GM18519 (cell line): ENCODE measurements around the gene TSPAN11.

Experiments
- ATAC-seq: cut with Tn5 transposase; IDR thresholded peaks from one replicate; pipeline ENCODE4 v1.9.1; 2021; ENCODE audit warnings: mild to moderate bottlenecking, moderate library complexity; ENCODE audit not compliant: unreplicated experiment, low FRiP score

The TSPAN11 gene

DNA sequence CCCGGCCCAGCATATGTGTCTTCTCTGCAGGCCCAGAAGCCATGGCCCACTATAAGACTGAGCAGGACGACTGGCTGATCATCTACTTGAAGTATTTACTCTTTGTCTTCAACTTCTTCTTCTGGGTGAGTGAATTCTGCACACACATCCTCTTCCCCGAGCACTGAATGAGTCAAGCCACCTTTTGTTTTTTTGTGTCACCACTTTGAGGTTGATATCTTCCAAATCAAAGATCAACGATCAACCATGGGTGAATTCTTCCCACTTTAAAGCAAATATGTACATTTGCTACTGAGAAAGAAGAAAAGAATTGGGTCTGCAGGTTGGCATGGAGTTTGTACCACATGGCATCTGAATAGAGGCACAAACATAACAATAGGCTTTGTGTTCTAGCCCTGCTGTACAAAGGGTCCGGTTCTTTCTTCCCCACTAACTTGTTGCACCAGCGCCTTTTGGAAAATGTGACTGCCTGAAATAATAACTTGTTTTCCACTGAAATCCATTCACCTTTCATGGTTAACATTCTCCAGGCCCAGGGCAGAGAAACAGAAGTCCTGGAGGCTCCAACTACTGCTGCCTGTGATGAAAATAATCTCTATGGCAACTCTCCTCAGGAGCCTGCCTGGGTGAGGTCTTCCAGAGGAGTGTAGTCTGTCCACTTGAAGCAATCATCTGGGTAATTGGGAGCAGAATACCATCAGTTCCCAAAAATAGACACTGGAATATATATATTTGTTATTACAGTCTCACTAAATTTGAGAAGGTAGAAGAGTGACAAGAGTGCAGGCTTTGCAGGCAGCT, 27.6 kb downstream of the TSPAN11 start:
- ATAC-seq, result no peak

DNA sequence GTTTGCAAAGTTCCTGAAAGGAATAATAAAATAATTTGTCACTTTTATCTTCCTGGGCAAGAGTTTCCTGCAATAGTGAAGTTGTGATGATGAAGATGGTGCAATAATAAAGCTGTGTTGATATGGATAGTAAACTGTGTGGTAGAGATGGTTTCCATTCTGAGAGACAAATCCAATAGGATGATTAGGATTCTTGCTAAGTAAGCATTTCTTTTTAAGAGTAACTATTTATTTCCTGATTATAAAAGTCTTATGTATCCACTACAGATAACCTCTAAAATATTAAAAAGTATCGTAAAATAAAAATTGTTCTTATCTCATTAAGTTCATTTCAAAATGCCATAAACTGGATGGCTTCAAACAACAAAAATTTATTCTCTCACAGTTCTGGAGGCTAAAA, 28.7 kb downstream of the TSPAN11 start:
- ATAC-seq, result no peak

DNA sequence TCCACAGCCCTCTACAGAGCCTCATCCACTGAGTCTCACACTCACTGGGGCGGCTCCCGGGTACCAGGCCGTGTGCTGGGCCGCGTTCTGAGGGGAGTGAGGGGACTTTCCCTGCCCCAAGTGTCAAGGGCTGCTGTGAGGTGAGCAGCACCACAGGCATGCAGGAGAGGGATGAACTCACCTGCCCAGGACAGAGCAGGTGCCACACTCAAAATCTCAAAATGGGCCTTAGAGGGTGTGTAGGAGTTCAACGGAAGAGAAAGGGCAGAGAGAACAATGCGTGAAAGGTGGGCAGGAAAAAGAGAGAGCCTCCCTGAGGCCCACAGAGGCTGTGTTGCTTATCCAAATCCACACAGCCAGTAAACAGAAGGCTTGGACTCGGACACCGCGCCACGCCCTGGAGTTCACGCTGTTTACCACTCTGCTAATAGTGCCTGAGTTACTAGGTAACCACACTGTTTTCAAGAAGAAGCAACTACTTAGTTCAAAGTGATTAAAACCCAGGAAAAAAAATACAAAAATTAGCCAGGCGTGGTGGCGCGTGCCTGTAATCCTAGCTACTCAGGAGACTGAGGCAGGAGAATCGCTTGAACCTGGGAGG, 32.7 kb downstream of the TSPAN11 start:
- ATAC-seq, result no peak

DNA sequence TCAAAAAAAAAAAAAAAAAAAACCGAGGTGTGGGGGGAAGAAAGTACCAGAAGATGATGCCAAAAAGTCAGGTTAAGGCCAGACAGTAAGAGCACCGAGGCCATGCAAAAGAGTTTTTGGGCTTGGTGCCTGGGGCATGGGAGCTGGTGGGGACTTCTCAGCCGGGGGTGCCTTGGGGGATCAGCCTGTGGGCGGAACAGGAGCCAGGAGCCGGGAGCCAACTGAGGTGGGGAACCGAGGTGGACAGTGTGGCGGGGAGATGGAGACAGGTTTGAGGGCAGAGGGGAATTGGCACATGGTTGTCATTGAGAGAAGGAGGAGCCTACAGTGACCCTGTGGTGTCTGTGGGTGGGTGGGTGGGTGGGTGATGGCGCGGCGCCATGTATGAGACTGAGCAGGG, 33.2 kb downstream of the TSPAN11 start:
- no peak for ATAC-seq

DNA sequence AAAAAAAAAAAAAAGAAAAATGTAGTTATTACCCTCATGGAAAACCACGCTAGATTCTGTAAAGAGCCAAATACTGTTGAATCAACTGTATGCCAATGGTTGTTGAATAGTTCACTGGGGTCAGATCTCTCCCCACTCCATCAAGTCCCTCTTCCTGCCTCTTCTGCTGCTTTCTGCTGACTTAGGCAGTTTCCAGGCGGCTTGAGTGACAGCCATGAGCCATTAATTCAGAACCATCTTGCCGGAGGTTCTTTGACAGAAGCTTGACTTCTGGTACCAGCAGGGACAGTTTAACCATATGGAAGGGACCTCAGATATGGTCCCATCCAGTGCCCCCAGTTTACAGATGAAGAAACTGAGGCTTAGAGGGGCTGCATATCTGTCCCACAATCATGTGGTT, 34.5 kb downstream of the TSPAN11 start:
- no peak for ATAC-seq

DNA sequence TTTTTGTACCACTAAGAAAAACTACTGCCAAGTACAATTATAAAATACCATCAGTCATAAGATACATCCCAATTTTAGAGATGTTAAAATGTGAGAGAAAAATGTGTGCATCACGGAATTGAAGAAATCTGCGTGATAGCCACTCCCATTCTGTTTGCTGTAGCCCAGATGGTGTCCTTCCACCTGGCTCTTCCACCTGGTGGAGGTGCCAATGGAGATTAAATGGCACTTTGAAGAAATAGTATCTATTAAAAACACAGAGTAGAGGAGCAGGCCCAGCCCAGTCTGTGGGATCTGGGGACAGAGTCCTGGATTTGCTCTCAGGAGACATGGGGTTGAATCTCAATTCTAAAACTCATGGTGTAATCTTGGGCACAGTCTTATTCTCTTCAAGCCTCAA, 35.5 kb downstream of the TSPAN11 start:
- no peak for ATAC-seq

DNA sequence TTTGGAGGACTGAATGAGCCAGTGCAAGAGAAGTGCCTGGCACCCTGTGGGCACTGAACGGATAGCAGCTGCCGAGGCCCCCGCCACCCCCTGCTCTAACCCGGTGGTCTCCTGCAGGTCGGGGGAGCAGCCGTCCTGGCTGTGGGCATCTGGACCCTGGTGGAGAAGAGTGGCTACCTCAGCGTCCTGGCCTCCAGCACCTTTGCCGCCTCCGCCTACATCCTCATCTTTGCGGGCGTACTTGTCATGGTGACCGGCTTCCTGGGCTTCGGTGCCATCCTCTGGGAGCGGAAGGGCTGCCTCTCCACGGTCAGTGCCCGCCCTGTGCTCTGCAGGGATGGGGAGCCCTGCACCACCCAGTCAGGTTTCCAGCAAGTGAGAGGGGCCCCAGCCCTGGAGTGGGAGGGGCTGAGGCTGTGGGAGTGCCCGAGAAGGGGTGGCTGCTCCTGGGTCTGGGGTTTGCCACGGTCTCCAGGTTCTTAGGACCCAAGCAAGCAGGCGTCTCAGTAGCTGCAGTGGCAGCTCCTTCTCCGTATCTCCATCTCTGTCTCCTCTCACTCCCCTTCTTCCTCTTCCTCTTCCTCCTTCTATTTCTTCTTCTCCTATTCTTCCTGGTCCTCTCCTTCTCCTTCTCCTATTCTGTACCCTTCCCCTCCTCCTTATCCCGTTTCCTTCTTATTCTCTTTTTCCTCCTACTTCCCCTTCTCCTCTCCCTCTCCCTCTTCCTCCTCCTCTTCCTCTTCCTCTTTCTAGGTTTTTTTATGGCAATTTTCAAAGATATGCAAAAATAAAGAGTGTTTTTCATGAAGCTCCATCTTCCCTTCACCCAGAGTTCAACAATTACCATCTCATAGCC, 37.4 kb downstream of the TSPAN11 start:
- ATAC-seq, result no peak

DNA sequence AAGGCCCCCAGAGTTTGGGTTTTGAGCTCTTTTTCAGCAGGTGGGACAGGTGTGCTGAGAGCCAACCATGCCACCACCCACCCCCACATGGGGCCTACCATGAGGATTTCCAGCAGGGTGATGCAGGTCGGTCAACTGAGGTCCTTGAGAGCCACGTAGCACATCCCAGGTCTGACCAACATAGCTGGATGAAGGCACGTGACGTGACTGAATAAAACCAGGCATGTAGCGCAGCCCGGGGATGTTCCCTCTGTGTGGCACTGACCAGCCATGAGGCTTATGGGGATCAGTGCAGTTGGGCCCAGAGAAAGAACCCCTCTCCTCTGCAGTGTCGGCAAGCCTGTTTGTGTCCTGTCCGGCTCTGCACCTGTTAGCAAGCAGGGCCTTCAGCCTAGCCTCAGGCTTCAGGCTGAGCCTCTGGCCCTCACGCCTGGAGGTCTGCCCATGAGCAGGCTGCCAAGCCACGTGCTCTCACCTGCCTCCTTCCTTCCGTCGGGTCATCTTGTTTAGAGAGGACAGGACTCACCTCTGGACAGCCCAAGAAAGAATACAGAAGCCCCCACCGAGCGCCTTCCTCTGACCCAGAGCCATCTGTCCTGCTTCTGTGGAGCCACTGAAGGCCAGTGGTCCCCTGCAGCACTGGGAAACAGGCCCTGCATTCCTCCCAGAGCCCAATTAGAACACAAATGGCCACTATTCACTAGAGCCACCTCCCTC, 38.5 kb downstream of the TSPAN11 start:
- no peak for ATAC-seq

DNA sequence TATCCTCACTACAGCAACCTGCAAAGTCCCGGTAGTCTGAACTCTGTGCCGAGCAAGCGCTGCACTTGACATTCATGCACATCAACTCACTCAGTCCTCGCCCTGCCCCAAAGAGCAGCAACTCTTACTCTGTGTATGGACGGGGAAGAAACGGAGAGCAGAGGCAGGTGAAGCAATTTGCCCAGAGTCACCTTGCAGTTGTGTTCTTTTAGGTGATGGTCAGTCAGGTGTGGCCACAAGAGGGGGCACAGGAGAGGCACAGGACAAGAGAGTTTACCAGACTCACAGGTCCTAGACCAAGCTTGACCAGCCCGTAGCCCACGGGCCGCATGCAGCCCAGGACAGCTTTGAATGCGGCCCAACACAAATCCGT, 39.1 kb downstream of the TSPAN11 start:
- no peak for ATAC-seq

DNA sequence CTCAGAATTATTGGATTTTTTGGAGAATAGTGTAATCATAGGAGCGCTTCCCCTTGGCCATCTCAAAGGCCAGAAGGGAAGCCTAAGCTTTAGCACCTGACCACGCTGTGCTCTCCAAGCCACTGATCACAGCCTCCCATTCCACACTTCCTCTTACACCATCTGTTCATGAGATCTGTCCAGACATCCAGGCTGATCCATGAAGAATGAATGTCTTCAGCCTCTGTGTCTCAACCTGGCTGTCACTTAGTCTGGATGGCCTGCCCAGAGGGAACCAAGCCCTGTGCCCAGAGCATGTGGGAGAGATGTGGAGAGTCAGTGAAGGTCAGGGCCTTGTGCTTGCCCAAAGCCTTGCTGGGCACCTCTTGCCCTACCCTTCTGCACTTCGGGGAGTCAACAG, 40.5 kb downstream of the TSPAN11 start:
- no peak for ATAC-seq

DNA sequence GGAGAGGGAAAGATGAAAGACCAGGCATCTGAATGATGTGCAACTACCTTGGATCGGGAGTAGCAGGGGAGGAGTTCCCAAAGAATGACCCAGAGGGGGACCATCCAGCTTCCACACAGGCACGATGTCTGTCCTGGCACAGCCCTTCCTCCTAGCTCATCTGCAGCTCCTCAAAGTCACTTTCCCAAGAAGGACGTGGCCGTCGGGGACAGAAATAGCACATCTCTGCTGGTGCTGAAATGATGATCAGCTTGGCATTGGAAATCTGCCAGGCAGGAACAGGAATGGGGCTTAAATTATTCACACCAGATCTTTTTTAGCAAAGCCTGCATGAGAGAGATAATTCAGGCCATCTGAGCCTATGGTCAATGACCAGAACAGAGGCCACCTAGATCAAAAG, 41.7 kb downstream of the TSPAN11 start:
- ATAC-seq, result no peak

DNA sequence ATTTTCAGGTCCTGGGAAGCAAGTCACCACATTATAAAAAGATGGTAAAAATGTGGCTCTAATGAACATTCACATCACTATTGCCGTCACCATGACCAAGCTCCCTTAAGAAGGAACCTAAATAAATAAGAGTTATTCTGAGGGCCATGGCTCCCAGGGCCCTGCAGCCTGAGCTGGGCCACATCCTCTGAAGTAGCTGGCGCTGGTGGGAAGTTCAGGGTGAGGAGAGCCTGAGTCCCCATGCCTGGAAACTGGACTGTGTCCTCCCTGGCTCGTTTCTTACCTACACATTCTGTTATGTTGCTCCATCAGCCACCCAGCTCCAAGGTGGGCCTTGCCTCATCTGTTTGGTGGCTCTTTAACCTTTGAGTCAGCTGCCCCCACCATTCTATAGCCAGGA, 42.5 kb downstream of the TSPAN11 start:
- ATAC-seq, result no peak

DNA sequence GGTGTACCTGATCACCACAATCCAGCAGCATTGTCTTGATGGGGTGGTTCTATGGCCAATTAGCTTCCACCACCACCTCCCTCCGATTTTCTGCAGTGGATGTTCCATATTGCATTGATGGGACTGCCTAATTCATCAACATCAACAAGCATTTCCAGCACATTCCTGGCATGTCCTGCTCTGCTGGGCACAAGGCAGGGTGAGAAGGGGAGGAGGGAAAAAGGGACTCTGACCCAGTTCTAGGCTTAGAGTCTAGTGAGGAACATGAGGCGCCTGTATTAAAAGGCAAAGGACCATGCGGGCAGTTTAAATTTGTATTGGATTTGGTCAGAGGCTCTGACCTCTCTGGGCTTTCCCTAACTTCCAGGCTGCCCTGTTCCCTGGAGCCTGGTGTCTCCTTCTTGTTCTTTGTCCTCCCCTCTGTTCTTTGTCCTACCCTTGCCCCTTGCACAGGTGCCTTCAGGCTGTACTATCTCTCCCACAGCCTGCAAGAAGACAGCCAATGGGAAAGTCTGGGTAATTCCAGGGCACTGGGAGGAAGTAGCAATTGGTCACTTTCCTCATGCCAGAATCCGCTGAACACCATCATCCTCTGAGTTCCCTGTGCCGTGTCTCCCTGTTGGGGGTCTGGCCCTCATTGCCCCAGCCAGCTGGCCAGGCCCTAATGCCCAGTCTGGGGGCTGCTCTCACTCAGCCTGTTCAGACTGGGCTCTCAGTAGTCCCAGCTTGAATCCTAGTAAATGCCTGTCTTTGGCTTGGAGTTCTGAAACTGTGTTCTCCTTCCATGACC, 43.3 kb downstream of the TSPAN11 start:
- ATAC-seq, result no peak

DNA sequence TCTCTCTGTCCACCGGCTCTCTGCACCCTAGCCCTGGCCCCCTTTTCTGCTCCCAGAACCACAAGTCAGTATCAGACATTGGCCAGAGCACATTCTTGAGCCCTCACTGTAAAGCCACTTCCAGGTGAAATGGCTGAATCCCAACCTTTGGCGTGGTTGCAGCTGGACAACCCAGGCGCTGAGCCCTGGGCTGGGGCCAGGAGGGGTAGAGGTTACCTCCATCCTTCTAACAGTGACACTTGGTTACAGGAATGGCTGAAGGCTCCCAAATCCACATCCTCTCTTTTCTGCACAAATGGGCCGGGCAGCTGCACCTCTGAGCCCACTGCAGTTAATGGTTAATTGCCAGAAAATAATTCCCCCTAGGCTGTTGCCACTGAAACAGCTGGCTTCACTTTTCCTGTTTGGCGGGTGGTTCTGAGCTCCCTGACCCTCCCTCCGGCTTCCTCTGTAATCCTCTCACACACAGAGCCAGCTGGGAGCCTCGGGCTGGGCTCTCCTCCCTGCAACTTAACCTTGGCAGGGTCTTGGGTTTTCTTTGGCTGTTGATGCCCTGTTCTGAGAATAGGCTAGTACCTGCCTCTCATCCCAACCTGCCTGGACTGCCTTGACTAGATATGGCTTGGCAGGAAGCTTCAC, 44.1 kb downstream of the TSPAN11 start:
- ATAC-seq, result no peak

DNA sequence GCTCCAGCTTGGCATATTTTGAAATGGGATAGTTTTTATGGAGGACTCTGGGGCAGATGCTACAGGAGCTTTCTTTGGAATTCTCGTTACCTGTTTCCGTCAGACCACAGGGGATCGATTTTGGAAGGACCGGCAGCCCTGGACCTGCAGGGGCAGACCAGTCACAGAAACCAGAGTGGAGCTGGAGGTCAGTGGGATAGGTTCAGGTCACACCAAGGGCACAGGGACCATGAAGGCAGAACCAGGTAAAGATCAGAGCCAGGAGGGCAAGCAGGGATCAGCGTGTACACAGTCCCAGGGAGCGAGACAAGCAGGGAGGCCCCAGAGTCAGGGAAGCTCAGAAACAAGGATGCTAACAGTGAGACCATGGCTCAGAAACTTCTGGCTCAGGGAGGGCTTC, 45.5 kb downstream of the TSPAN11 start:
- no peak for ATAC-seq

DNA sequence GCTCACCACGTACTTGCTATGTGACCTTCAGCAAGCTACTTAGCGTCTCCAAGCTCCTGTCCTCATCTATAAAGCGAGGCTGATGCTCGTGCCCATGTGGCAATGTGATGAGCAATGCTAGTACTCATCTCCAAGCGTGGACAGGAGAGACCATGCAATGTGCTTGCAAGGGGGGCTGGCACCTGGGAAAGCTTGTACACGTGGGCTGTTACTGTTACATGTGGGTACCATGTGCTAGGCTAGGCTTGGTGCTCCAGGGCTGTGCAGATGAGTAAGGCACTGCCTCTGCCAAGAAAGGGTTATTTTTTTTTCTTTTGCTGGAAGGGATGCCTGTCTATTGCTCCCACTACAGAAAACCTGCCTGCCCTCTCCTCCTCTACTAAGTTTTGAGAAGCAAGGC, 46.6 kb downstream of the TSPAN11 start:
- no peak for ATAC-seq

DNA sequence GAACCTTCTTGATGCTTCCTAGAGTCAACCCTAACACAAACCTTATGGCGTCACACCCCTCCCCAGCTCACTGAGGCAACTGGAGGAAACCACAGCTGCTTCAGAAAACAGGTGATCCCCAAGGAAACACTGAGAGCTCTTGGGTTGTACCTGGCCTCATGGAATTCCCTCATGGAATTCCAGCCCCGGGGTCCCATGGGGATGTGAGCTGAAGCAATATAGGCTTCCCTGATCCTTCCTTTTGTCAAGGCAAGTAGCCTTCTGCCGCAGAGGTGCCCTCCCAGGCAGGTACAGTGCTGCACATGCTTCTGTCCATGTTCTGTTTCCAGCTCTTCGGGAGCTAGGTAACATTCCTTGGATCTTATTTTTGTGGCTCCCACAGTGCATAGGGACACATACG, 47.3 kb downstream of the TSPAN11 start:
- ATAC-seq, result no peak

DNA sequence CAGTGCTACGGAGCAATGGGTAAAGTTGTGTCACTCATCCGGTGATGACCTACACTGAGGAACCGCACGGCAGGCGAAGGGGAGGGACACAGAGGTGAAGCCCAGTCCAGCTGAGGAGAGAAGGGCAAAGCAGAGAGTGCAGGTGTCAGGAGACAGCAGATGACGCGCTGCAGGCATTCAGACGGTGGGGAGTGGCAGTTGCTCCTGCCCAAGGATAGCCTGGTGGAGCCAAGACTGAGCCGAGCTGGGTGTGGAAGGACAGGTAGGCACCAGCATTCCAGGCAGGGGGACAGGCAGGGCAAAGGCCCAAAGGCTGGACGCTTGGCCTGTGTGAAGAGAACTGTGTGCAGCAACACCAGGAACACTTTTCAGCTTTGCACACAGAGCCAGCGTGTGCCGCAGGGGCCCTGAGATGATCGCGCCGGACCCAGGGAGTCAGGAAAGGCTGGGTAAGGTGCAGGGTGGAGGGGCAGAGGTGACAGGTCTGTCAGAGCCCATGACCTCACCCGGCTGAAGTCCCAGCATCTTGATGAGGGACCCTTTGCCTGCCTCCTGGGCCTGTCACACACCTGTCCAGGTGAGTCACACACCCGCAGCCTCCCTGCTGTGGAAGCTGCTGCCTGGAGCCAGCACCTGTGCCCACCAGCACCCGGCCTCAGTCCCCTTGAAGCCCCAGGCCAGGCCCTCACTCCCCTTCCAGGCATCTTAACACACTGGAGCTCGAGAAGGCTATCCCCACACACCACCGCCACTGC, 48.4 kb downstream of the TSPAN11 start:
- ATAC-seq, result no peak

DNA sequence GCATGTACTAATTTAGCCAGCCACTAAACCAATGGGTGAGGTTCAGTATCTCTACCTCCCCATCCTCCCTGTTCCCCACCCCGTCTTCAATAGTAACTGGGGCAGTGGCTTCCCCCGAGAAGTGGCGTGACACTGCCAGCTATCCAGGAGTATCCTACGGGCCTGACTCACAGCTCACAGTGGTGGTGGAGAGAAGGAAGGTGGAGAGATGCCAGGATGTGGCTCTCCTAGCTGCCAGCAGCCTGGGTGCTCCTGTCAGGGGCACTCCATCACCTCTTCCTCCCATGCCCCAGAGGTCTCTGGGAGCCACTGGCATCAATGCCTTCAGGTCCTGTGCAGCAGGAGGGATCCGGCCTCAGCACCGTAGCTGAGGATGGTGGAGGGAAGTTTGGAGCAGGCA, 49.0 kb downstream of the TSPAN11 start:
- ATAC-seq, result no peak
